MM.1S (cell line): ENCODE results near the gene ELP4.

ENCODE experiments used
- EZH2 ChIP-seq: fragments of 300-600 bp; sonication (generic); optimal IDR thresholded peaks from 2 replicates; pipeline ENCODE3; 2017; ENCODE audit warnings: low read depth, mild to moderate bottlenecking, antibody characterized with exemption, low read length, mixed read lengths
- TF ChIP-seq, protein P1 (sequence below): fragments of 300-600 bp; sonication (generic); IDR thresholded peaks from 2 replicates; pipeline ENCODE4 v1.5.1; 2016; ENCODE audit warnings: antibody characterized with exemption, low read length, mixed read lengths

DNA sequence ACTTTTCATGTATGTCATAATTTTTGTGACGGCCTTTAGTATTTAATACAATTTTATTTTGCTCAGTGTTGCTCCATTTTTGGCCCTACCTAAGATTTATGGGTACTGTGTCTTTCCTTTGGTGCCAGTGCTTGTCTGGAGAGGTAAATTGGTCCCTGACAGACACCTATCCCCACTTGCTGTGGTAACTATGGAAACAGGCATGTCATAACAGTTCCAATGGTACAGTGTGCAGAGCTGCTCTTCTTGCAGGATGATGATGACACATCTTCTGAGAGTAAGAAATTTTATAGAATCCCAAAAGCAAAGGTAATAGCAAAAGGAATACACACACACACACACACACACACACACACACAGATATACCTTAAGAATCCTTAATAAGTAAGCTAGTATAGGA is 118.5 kb downstream of the ELP4 start:
- TF ChIP-seq, protein P1, sequence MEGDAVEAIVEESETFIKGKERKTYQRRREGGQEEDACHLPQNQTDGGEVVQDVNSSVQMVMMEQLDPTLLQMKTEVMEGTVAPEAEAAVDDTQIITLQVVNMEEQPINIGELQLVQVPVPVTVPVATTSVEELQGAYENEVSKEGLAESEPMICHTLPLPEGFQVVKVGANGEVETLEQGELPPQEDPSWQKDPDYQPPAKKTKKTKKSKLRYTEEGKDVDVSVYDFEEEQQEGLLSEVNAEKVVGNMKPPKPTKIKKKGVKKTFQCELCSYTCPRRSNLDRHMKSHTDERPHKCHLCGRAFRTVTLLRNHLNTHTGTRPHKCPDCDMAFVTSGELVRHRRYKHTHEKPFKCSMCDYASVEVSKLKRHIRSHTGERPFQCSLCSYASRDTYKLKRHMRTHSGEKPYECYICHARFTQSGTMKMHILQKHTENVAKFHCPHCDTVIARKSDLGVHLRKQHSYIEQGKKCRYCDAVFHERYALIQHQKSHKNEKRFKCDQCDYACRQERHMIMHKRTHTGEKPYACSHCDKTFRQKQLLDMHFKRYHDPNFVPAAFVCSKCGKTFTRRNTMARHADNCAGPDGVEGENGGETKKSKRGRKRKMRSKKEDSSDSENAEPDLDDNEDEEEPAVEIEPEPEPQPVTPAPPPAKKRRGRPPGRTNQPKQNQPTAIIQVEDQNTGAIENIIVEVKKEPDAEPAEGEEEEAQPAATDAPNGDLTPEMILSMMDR = no peak
- no peak for TF ChIP-seq EZH2
